HepG2 (cell line): ENCODE data around the gene CHST12. TPM values are rescaled to one million over a fixed set of nuclear protein-coding genes. Genes with fewer than 3 reads are reported as not detected.

Experiments used
- AKAP8 ChIP-seq: sonication (generic); formaldehyde crosslinking; IDR thresholded peaks from 2 replicates; pipeline ENCODE4 v1.5.1; 2020; ENCODE audit warnings: mild to moderate bottlenecking, missing genetic modification reagents
- ATF7 ChIP-seq, 2 experiments: fragments of 450-650 bp in 1 of 2; sonication (generic) in 1 of 2; formaldehyde crosslinking in 1 of 2; IDR thresholded peaks; 2 replicates each; pipeline versions ENCODE4 v1.4.0 to v1.6.1; 2016 to 2020; ENCODE audit warnings: antibody characterized with exemption in 1 of 2, mild to moderate bottlenecking in 1 of 2, missing genetic modification reagents in 1 of 2
- BCL6 ChIP-seq: IDR thresholded peaks from 2 replicates; pipeline ENCODE4 v1.6.1; 2016; ENCODE audit warnings: missing genetic modification reagents, missing compliant biosample characterization
- CBFB ChIP-seq: sonication (generic); formaldehyde crosslinking; IDR thresholded peaks from 2 replicates; pipeline ENCODE4 v1.4.0; 2020; ENCODE audit warnings: missing genetic modification reagents
- CBX1 ChIP-seq: IDR thresholded peaks from one replicate; pipeline ENCODE4 v1.6.1; 2016; ENCODE audit warnings: antibody characterized with exemption, low read depth
- FOSL2 ChIP-seq: sonication (generic); formaldehyde crosslinking; IDR thresholded peaks from 2 replicates; pipeline ENCODE4 v1.4.0; 2020; ENCODE audit warnings: missing genetic modification reagents
- GATAD1 ChIP-seq: IDR thresholded peaks from 2 replicates; pipeline ENCODE4 v1.6.1; 2016; ENCODE audit warnings: missing genetic modification reagents, missing compliant biosample characterization
- KDM3A ChIP-seq: IDR thresholded peaks from 2 replicates; pipeline ENCODE4 v1.6.1; 2018; ENCODE audit warnings: low read depth, missing compliant biosample characterization
- NFKB2 ChIP-seq: sonication (generic); formaldehyde crosslinking; IDR thresholded peaks from 2 replicates; pipeline ENCODE4 v1.4.0; 2020; ENCODE audit warnings: missing genetic modification reagents, borderline replicate concordance
- PAXIP1 ChIP-seq: sonication (generic); formaldehyde crosslinking; conservative IDR thresholded peaks from 2 replicates; pipeline ENCODE4 v1.4.0; 2020; ENCODE audit warnings: mild to moderate bottlenecking, missing genetic modification reagents, moderate library complexity
- RBM39 ChIP-seq: fragments of 200-400 bp; formaldehyde crosslinking; IDR thresholded peaks from one replicate; pipeline ENCODE4 v1.6.1; 2018; ENCODE audit warnings: antibody characterized with exemption, mild to moderate bottlenecking, low read depth, low read length; ENCODE audit not compliant: poor library complexity, severe bottlenecking
- REXO4 ChIP-seq: sonication (generic); formaldehyde crosslinking; IDR thresholded peaks from 2 replicates; pipeline ENCODE4 v1.8.0; 2022; ENCODE audit warnings: missing genetic modification reagents, mild to moderate bottlenecking, borderline replicate concordance
- SALL1 ChIP-seq: sonication (generic); formaldehyde crosslinking; IDR thresholded peaks from 2 replicates; pipeline ENCODE4 v1.8.0; 2022; ENCODE audit warnings: mild to moderate bottlenecking, missing genetic modification reagents
- ZBTB14 ChIP-seq: sonication (generic); formaldehyde crosslinking; IDR thresholded peaks from 2 replicates; pipeline ENCODE4 v1.4.0; 2020; ENCODE audit warnings: missing genetic modification reagents
- ZFY ChIP-seq: sonication (generic); formaldehyde crosslinking; IDR thresholded peaks from 2 replicates; pipeline ENCODE4 v1.4.0; 2020; ENCODE audit warnings: missing genetic modification reagents
- ZNF142 ChIP-seq: sonication (generic); formaldehyde crosslinking; IDR thresholded peaks from 2 replicates; pipeline ENCODE4 v1.4.0; 2020; ENCODE audit warnings: missing genetic modification reagents
- ZNF329 ChIP-seq: sonication (generic); formaldehyde crosslinking; IDR thresholded peaks from 2 replicates; pipeline ENCODE4 v1.9.0; 2021; ENCODE audit warnings: low read depth, mild to moderate bottlenecking, missing genetic modification reagents
- ZNF331 ChIP-seq: sonication (generic); formaldehyde crosslinking; IDR thresholded peaks from 2 replicates; pipeline ENCODE4 v1.4.0; 2020; ENCODE audit warnings: missing genetic modification reagents
- polyA plus RNA-seq, 8 experiments: library from polyadenylated mRNA; depleted of rRNA in 3 of 8; stranded (reverse) in 7 of 8; unstranded in 1 of 8; fragments of >200 nt; fragmentation: Illumina TruSeq in 4 of 8; extraction: Trizol in 4 of 8; gene quantifications; 2 replicates each; pipeline versions ENCODE4 v1.2.1 to v1.2.3, GENCODE V29; 2011 to 2016; ENCODE audit warnings: low read depth in 4 of 8, missing spikeins in 1 of 8, mixed read lengths in 1 of 8; ENCODE audit not compliant: insufficient read depth in 1 of 8
- total RNA-seq, 5 experiments: library from RNA; depleted of rRNA; stranded (reverse); fragments of >200 nt; fragmentation: Illumina TruSeq; extraction: Trizol; gene quantifications; 2 replicates each; pipeline ENCODE4 v1.2.3, GENCODE V29; 2016; ENCODE audit warnings: low read depth in 1 of 5

CHST12 gene
- total and polyA plus RNA-seq, 2 of the 13 experiments (the other 11 are each of a cell fraction or from before 2014, with no cell fraction given) = 6.4 to 15.8 TPM

- peak; percentile 33; the same call in 1 of the 2 replicates for TF ChIP-seq BCL6 (CRISPR knock-in tag)
- peak; percentile 85; the same call in 1 of the 2 replicates for TF ChIP-seq AKAP8
- TF ChIP-seq ZFY (CRISPR knock-in tag) = peak; percentile 69
- TF ChIP-seq RBM39 = peak; percentile 44
- TF ChIP-seq REXO4 (CRISPR knock-in tag) = peak; percentile 72; the same call in 1 of the 2 replicates
- no peak for TF ChIP-seq ZNF329
- no peak for TF ChIP-seq ATF7 (IDR thresholded peaks at IDR 0.05)
- TF ChIP-seq ATF7 (CRISPR knock-in tag; IDR thresholded peaks at IDR 0.05) = peak; percentile 77; the same call in 1 of the 2 replicates
- TF ChIP-seq PAXIP1 = peak; percentile 39
- peak; percentile 25; the same call in 1 of the 2 replicates for TF ChIP-seq CBFB (CRISPR knock-in tag)
- no peak for TF ChIP-seq ZBTB14 (CRISPR knock-in tag)
- TF ChIP-seq GATAD1 = peak; percentile 24; the same call in 1 of the 2 replicates
- TF ChIP-seq ZNF142 = peak; percentile 61; the same call in 1 of the 2 replicates
- TF ChIP-seq NFKB2 = peak; percentile 58; the same call in 1 of the 2 replicates
- no peak for TF ChIP-seq CBX1
- TF ChIP-seq KDM3A (CRISPR knock-in tag) = 0 out of 2 replicates have a peak, but pooled peaks have one; percentile 12
- TF ChIP-seq FOSL2 (CRISPR knock-in tag) = peak; percentile 17
- TF ChIP-seq SALL1 (CRISPR knock-in tag) = peak; percentile 65
- TF ChIP-seq ZNF331 (CRISPR knock-in tag) = peak; percentile 41; the same call in 1 of the 2 replicates
These were observed 48.0 kb downstream of the CHST12 start (continued) for GRCh38 chr7:2451171-2452073.
